ENCODE data around the gene COL25A1.
"Not testable (repeated sequence)": the region's sequence is repeated elsewhere in the genome, so short reads cannot be mapped to it uniquely, and the experiment has no call there.

The COL25A1 gene

GRCh38 chr4:109128589-109128988 is 173.9 kb downstream of the COL25A1 start:
- Histone ChIP-seq H3K4me3 (ENCODE audit: low read length) (no peak overlapping the region), H3K9ac (ENCODE audit: low read length) (no peak overlapping the region), H3K27me3 (ENCODE audit: control insufficient read depth, insufficient read depth, low read length) (no peaks in the 10 kb centered on the region)

DNA sequence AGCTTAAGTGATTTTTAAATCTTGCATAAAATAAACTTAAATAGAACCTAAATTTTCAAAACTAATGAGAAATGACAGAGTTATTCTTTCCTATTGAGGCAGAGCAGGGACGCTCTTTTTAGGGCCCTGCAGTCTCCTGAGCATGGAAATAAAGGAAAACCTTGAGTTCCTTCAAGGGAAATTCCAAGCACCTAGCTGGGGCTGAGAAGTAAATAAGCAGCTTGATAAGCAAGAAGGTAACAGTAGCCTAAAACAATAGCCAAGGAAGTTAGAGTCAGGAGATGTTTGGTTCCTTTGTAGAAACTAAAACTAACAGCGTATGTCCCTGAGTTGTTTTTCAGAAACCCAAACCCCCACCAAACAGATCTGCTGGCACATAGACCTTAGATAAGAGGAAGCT is 174.6 kb downstream of the COL25A1 start:
- no peaks in the 10 kb centered on the region for H3K36me3 ChIP-seq (ENCODE audit: control insufficient read depth, insufficient read depth, low read length)
- H3K9me3 ChIP-seq (ENCODE audit: control insufficient read depth, low read length) = no peaks in the 10 kb centered on the region
- no peak overlapping the region for H3K4me3 ChIP-seq (ENCODE audit: low read length)
- H3K27me3 ChIP-seq (ENCODE audit: control insufficient read depth, insufficient read depth, low read length) = no peaks in the 10 kb centered on the region
- H3K4me1 ChIP-seq (ENCODE audit: control insufficient read depth, insufficient read depth, low read length) = no peaks in the 10 kb centered on the region
- H3K9ac ChIP-seq (ENCODE audit: low read length) = no peak overlapping the region

More at GRCh38 chr4:109128589-109128988, 173.9 kb downstream of the COL25A1 start:
- Histone ChIP-seq H3K9me3 (ENCODE audit: control insufficient read depth, low read length) (no peaks in the 10 kb centered on the region), H3K4me1 (ENCODE audit: control insufficient read depth, insufficient read depth, low read length) (no peaks in the 10 kb centered on the region), H3K36me3 (ENCODE audit: control insufficient read depth, insufficient read depth, low read length) (no peaks in the 10 kb centered on the region)

- H3K4me1 ChIP-seq (ENCODE audit: control insufficient read depth, insufficient read depth, low read length) = no peaks in the 10 kb centered on the region
These were observed 175.6 kb downstream of the COL25A1 start for GRCh38 chr4:109126856-109127255.

DNA sequence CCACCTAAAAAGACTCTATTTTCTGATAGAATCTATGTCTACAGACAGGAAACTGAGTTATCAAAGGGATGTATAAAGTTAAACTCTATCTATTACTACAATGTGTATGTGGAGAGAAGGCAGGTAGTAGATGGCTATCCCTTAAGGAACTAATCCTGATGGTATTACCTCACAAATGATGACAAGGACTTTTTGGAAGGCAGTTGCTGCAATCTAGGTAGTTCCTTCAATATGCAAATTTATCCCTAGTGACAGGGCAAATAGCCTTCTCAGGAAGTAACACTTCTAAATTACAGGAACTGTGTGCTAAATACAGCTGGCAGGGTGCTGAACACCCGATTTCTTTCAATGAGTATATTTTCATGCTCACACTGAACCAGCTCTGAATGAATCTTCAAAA is 177.4 kb downstream of the COL25A1 start:
- no peak overlapping the region for H3K9ac ChIP-seq (ENCODE audit: low read length)

More at GRCh38 chr4:109126856-109127255, 175.6 kb downstream of the COL25A1 start:
- no peaks in the 10 kb centered on the region for H3K36me3 ChIP-seq (ENCODE audit: control insufficient read depth, insufficient read depth, low read length)
- no peak overlapping the region for H3K9ac ChIP-seq (ENCODE audit: low read length)
- H3K9me3 ChIP-seq (ENCODE audit: control insufficient read depth, low read length) = no peaks in the 10 kb centered on the region
- H3K27me3 ChIP-seq (ENCODE audit: control insufficient read depth, insufficient read depth, low read length) = no peaks in the 10 kb centered on the region
- H3K4me3 ChIP-seq (ENCODE audit: low read length) = no peak overlapping the region

DNA sequence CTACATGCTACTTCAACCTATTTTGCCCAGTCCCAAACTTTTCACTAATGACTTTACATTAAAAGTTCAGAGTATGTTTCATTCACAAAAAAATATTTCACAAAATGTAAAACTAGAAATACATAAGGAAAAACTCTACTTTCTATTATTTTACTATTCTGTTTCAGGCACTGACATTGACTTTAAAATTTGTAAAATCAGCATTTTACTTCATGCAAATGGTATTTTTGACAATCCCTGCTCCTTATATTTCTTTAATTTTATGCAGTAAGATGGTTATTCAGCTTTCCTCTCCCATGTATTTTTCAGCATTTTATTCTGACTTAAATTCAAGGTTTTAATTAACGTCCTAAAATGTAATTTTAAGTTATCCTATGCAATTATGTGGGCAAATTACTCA is 178.5 kb downstream of the COL25A1 start:
- H3K9ac ChIP-seq (ENCODE audit: low read length) = no peak overlapping the region
- H3K27me3 ChIP-seq (ENCODE audit: control insufficient read depth, insufficient read depth, low read length) = no peaks in the 10 kb centered on the region
- H3K4me1 ChIP-seq (ENCODE audit: control insufficient read depth, insufficient read depth, low read length) = no peaks in the 10 kb centered on the region
- no peak overlapping the region for H3K4me3 ChIP-seq (ENCODE audit: low read length)
- H3K9me3 ChIP-seq (ENCODE audit: control insufficient read depth, low read length) = no peaks in the 10 kb centered on the region
- no peaks in the 10 kb centered on the region for H3K36me3 ChIP-seq (ENCODE audit: control insufficient read depth, insufficient read depth, low read length)

More for the DNA sequence above, 177.4 kb downstream of the COL25A1 start:
- Histone ChIP-seq H3K27me3 (ENCODE audit: control insufficient read depth, insufficient read depth, low read length) (no peaks in the 10 kb centered on the region), H3K4me1 (ENCODE audit: control insufficient read depth, insufficient read depth, low read length) (no peaks in the 10 kb centered on the region), H3K36me3 (ENCODE audit: control insufficient read depth, insufficient read depth, low read length) (no peaks in the 10 kb centered on the region), H3K9me3 (ENCODE audit: control insufficient read depth, low read length) (no peaks in the 10 kb centered on the region), H3K4me3 (ENCODE audit: low read length) (no peak overlapping the region)

- no peaks in the 10 kb centered on the region for H3K4me1 ChIP-seq (ENCODE audit: control insufficient read depth, insufficient read depth, low read length)
- no peaks in the 10 kb centered on the region for H3K9me3 ChIP-seq (ENCODE audit: control insufficient read depth, low read length)
- H3K4me3 ChIP-seq (ENCODE audit: low read length) = no peak overlapping the region
- H3K27me3 ChIP-seq (ENCODE audit: control insufficient read depth, insufficient read depth, low read length) = no peaks in the 10 kb centered on the region
- H3K9ac ChIP-seq (ENCODE audit: low read length) = no peak overlapping the region
- no peaks in the 10 kb centered on the region for H3K36me3 ChIP-seq (ENCODE audit: control insufficient read depth, insufficient read depth, low read length)
These were observed 180.9 kb downstream of the COL25A1 start for GRCh38 chr4:109121561-109121960.

DNA sequence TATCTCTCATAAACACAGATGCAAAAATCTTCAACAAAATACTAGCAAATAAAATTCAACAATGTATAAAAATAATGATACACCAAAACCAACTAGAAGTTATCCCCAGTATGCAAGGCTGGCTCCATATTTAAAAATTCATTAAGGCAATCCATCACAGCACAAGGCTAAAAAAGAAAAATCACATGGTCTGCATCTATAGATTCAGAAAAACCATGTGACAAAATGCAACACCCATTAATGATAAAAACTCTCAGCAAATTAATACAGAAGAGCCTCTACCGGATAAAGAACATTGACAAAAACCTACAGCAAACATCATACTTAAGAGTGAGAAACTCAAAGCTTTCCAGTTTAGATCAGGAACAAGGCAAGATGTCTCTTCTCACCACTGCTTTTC is 182.6 kb downstream of the COL25A1 start:
- H3K36me3 ChIP-seq (ENCODE audit: control insufficient read depth, insufficient read depth, low read length) = no peaks in the 10 kb centered on the region
- no peaks in the 10 kb centered on the region for H3K4me1 ChIP-seq (ENCODE audit: control insufficient read depth, insufficient read depth, low read length)
- H3K4me3 ChIP-seq (ENCODE audit: low read length) = no peak overlapping the region
- no peak overlapping the region for H3K9ac ChIP-seq (ENCODE audit: low read length)
- H3K27me3 ChIP-seq (ENCODE audit: control insufficient read depth, insufficient read depth, low read length) = no peaks in the 10 kb centered on the region
- H3K9me3 ChIP-seq (ENCODE audit: control insufficient read depth, low read length) = no peaks in the 10 kb centered on the region

DNA sequence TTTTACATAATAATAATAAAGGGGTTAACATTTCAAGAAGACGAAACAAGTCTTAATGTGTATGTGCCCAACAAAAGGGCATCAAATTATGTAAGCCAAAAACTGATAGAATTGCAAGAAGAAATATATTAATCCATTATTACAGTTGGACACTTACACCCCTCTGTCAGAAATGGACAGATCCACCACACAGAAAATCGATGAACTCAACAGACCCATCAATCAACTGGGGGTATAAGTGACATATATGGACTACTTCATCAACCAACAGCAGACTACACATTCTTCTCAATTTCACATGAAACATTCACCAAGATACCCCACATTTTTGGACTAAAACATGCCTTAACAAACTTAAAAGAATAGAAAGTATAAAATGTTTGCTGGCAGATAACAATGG is 183.8 kb downstream of the COL25A1 start:
- H3K9ac ChIP-seq (ENCODE audit: low read length) = no peak overlapping the region
- no peaks in the 10 kb centered on the region for H3K27me3 ChIP-seq (ENCODE audit: control insufficient read depth, insufficient read depth, low read length)
- no peak overlapping the region for H3K4me3 ChIP-seq (ENCODE audit: low read length)
- H3K36me3 ChIP-seq (ENCODE audit: control insufficient read depth, insufficient read depth, low read length) = no peaks in the 10 kb centered on the region
- H3K9me3 ChIP-seq (ENCODE audit: control insufficient read depth, low read length) = no peaks in the 10 kb centered on the region
- H3K4me1 ChIP-seq (ENCODE audit: control insufficient read depth, insufficient read depth, low read length) = no peaks in the 10 kb centered on the region

GRCh38 chr4:109114501-109114900 is 188.0 kb downstream of the COL25A1 start:
- Histone ChIP-seq H3K4me1 (ENCODE audit: control insufficient read depth, insufficient read depth, low read length) (no peaks in the 10 kb centered on the region), H3K4me3 (ENCODE audit: low read length) (no peak overlapping the region), H3K9me3 (ENCODE audit: control insufficient read depth, low read length) (no peaks in the 10 kb centered on the region), H3K36me3 (ENCODE audit: control insufficient read depth, insufficient read depth, low read length) (no peaks in the 10 kb centered on the region), H3K9ac (ENCODE audit: low read length) (no peak overlapping the region), H3K27me3 (ENCODE audit: control insufficient read depth, insufficient read depth, low read length) (no peaks in the 10 kb centered on the region)

DNA sequence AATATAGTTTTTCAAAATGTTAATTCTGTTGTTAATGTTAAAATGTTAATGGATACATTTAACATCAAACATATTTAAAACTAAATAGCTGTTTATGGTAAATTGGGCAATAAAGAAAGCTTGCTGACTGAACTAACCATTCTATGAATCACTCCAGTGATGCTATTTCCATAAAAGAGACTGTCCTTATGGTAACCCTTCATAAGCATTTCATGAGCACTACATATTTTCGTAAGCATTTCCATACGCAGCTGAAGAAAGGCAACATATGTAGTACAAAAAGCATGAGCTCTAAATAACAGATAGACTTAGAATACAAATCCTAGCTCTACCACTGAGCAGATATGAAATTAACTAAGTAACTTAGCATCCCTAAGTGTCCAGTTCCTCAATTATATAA is 188.9 kb downstream of the COL25A1 start:
- H3K9me3 ChIP-seq (ENCODE audit: control insufficient read depth, low read length) = no peaks in the 10 kb centered on the region
- H3K9ac ChIP-seq (ENCODE audit: low read length) = no peak overlapping the region
- no peaks in the 10 kb centered on the region for H3K4me1 ChIP-seq (ENCODE audit: control insufficient read depth, insufficient read depth, low read length)
- no peaks in the 10 kb centered on the region for H3K27me3 ChIP-seq (ENCODE audit: control insufficient read depth, insufficient read depth, low read length)
- no peak overlapping the region for H3K4me3 ChIP-seq (ENCODE audit: low read length)
- H3K36me3 ChIP-seq (ENCODE audit: control insufficient read depth, insufficient read depth, low read length) = no peaks in the 10 kb centered on the region

- Histone ChIP-seq H3K36me3 (ENCODE audit: control insufficient read depth, insufficient read depth, low read length) (no peaks in the 10 kb centered on the region), H3K9me3 (ENCODE audit: control insufficient read depth, low read length) (no peaks in the 10 kb centered on the region), H3K9ac (ENCODE audit: low read length) (no peak overlapping the region), H3K4me3 (ENCODE audit: low read length) (no peak overlapping the region), H3K27me3 (ENCODE audit: control insufficient read depth, insufficient read depth, low read length) (no peaks in the 10 kb centered on the region), H3K4me1 (ENCODE audit: control insufficient read depth, insufficient read depth, low read length) (no peaks in the 10 kb centered on the region)
These were observed 191.4 kb downstream of the COL25A1 start for GRCh38 chr4:109111031-109111430.

- not testable (repeated sequence) for H3K9me3 ChIP-seq (ENCODE audit: control insufficient read depth, low read length); H3K27me3 ChIP-seq (ENCODE audit: control insufficient read depth, insufficient read depth, low read length); H3K4me3 ChIP-seq (ENCODE audit: low read length); H3K4me1 ChIP-seq (ENCODE audit: control insufficient read depth, insufficient read depth, low read length); H3K9ac ChIP-seq (ENCODE audit: low read length); H3K36me3 ChIP-seq (ENCODE audit: control insufficient read depth, insufficient read depth, low read length)
These were observed 194.2 kb downstream of the COL25A1 start for GRCh38 chr4:109108215-109108614.

- Histone ChIP-seq H3K36me3 (ENCODE audit: control insufficient read depth, insufficient read depth, low read length) (no peaks in the 10 kb centered on the region), H3K27me3 (ENCODE audit: control insufficient read depth, insufficient read depth, low read length) (no peaks in the 10 kb centered on the region), H3K4me1 (ENCODE audit: control insufficient read depth, insufficient read depth, low read length) (no peaks in the 10 kb centered on the region), H3K9me3 (ENCODE audit: control insufficient read depth, low read length) (no peaks in the 10 kb centered on the region), H3K9ac (ENCODE audit: low read length) (no peak overlapping the region), H3K4me3 (ENCODE audit: low read length) (no peak overlapping the region)
These were observed 208.4 kb downstream of the COL25A1 start for GRCh38 chr4:109094056-109094455.

Measured in mucosa of stomach (tissue), 1 donor.